HG03521 (cell line): ENCODE data around the gene TLE6.
"Not testable (repeated sequence)": the region's sequence is repeated elsewhere in the genome, so short reads cannot be mapped to it uniquely, and the experiment has no call there.

Experiments
- ATAC-seq: cut with Tn5 transposase; IDR thresholded peaks from one replicate; pipeline ENCODE4 v1.9.1; 2021; ENCODE audit warnings: mild to moderate bottlenecking, moderate library complexity; ENCODE audit not compliant: unreplicated experiment

Gene TLE6

DNA sequence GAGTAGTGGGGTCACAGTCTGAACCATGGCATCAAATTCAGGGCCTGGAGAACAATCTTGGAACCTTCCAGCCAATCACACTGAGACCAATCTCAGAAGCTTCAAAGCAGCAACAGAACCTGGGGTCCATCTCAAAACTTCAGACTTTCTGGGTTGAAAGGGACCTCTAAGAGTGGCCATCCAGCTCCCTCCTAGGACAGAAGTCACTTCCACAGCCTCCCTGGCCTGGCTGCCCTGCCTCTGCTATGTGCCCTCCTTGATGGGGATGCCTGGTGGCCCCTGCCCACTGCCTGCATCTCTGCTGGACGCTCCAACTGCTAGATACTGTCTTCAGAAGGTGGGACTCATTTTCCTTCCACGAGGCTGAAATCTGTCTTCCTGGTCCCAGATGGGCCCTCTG, 49.9 kb downstream of the TLE6 start:
- ATAC-seq, result no peak

DNA sequence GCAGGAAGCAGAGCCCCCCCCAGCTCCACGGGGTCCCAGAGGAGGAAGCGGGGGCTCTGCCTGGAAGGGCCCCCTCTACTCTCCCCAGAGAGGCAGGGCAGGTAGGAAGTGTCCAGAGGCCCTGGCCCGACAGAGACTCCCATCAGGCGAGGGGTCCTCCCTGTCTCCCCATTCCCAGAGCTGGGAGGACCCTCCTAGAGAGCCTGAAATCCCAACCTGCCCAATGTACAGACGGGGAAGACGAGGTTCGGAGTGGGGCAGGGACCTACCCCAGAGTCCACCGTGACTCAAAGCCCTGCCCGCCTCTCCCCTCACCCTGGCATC, 50.6 kb downstream of the TLE6 start:
- no peak for ATAC-seq

DNA sequence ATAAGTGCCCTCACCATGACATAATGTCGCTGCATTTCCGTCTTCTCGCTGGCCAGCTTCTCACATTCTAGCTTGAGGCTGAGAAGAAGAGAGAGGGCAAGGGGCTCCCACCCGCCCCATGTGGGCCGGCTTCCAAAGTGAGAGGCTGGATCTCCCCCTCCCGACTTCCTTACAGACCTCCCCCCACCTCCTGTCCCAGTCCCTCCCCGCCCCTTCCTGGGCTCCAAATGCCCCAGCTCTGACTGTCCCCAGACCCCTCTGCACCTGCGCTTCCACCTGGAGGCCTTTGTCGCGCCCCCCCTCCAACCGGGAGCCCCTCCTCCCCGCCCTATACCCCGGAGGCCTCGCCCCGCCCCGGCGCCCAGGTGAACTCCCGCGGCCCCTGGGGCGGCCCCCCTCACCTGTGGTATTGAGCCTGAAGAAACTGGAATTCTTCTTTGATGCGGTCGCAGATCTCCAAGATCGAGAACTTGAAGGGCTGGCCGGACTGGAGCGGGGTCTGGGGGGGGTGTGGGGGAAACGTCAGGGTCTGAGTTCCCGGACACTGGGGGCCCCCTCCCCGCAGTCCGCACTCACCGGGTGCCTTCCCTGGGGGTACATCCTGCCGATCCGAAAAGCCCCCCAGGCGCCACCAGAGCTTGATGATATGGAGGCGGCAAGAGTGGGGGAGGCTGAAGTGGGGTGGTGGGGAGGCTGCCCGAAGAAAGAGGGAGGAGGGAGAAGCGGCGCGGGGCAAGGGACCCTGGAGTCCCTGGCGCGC, 51.1 kb downstream of the TLE6 start:
- ATAC-seq, result no peak

DNA sequence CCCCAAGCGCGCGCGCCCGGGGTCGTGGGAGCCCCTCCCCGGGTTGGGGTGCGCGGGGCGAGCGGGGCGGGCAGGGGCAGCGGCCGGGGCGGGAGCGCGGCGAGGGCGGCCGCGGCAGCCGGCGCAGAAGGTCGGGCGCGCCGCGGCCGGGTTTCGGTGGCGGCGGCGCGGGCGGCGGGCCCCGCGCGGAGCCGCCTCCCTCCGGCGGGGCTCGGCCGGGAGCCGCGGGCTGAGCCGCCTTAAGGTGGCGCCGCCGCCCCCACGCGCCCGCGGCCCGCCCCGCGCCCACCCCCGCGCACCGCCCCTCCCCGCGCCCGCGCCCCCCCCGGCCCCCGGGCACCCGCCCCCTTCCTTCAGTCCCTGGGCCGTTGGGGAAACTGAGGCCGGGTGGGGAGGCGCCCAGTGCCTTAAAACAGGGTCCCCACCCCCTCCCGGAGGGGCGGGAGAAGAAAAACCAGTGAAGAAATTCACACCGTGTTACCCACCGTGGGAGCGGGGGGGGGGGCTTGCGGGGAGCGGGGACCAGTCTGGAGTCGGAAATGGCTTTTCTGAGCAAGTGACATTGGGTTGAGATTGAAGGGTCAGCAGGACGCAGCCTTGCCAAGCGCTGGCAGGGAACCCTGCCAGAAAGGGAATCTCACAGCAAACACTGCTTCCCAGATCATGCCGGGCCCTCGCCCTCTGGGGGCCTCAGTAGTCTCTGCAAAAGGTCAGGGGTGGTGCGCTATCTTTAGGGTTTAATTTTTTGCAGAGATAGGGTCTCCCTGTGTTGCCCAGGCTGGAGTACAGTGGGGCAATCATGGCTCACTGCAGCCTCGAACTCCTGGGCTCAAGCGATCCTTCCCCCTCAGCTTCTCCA, 51.9 kb downstream of the TLE6 start, which contains the start of gene TLE2:
TLE2 (minus strand) TSS at position 216 of the 859 bp plus-strand sequence. CDS start 376 bp downstream, outside the sequence.
- ATAC-seq, result no peak

DNA sequence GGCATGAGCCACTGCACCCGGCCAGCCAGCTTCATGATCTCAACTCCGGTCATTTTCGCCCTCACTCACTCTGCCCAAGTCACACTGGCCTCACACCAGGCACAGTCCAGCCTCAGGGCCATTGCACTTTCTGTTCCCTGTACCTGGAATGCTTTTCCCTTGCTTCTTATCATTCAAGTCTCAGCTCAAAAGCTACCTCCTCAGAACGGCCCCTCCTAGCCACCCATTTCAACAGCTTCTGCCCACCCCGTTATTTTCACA, 54.2 kb downstream of the TLE6 start:
- ATAC-seq, result no peak

DNA sequence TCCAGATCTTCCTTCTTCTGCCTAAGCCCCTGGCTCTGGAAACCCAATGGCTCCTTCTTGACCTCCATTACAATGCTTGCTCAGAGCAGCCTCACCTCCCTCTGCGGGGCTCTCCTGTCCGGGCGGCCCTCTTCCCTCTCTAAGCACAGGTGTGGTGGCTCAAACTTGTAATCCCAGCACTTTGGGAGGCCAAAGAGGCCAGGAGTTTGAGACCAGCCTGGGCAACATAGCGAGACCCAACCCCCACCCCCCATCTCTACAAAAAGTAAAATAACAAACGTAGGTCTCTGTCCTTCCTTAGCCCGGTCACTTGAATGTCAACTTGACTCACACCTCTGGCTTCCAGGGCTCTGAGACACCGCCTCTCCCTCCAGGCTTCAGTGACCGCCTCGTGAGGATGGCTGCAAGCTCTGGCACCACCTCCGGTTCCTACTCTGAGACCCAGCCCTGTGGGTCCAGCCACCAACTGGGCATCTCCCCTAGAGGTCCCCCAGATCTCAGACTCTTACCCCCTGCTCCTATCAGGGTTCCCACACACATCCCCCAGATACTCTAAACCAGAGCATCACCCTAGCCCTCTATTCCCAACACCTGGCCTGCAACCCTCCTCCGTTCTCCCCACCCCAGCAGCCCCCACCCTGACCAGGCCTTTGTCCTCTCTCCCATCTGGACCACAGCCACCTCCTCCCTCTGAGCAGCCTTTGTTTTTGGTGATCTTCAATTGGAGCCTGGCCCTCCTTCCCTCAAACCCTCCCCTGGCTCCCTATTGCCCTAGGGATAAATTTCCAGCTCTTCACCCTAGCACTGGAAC, 56.4 kb downstream of the TLE6 start:
- no peak for ATAC-seq

DNA sequence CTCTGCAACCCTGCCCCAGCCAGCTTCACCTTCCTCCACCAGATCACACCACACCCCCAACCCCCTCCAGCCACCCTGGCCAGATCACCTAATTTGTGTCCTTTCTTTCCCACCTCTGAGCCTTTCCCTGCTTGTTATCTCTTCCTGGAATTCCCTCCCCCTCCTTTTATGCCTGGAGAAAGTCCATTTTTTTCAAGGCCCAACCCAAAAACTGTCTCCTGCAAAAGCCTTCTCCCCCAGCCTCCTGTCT, 57.0 kb downstream of the TLE6 start:
- no peak for ATAC-seq

DNA sequence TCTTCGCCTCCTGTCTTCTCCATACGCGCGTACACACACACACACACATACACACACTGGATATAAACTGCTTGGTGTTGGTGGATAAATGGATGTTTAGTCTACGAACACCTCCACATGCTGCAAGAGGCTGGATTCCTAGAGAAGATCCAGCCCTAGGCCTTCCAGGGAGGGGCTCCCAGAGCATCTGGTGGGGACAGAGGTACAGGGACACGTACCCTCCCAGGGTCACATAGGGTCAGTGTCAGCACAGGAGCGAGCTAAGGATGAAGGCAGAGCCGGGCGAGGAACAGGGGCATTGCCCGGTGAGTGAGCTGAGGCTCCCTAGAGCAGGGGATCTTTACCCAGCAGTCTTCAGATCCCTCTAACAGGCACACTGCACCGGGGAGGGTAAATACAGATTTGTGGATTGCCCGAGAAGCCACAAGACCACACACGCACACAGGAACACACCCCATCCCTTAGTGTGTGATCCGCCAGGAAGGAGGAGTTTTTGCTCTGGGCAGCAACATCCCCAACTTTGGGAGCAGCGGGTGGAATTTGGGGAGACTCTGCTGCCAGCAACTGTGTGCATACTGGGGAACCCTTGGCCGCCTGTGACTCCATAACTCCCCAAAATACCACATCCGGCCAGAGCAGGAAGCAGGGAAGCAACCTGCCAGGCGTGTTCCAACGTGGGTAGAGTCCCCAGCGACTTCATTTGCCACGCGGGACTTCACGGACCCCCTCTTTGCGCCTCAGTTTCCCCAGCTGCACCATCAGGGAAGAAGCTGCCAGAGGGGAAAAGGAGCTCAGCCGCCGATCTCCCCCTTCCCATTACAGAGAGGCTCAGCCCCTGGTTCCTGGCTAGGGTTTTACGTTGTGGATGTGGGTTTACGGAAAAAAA, 57.5 kb downstream of the TLE6 start:
- ATAC-seq, result no peak

DNA sequence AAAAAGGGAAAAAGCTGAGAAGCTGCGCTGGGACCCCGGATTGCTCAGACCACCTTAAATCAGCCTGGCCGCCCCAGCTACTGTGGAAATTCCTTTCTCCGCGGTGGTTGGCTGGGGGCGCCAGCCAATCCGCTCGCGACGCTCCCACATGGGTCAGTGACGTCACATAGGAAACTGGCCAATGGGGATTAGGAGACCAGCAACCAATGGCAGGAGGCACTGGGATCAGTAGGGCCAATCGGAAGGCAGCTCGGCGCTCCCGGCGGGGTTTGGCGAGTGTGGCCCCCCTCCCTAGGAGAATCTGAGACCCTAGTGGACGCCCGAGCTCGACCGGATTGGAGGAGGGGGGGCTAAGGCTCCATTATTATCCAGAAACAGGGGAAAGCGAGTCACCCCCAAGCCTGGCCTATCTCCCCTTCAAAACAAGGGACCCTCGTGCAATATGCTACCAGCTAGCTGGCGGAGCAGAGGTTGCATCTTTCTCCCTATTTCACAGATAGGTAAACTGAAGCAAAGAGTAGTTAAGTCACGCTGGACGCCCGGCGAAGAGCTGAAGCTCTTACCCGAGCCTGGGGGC, 58.3 kb downstream of the TLE6 start:
- peak; percentile 88 for ATAC-seq

DNA sequence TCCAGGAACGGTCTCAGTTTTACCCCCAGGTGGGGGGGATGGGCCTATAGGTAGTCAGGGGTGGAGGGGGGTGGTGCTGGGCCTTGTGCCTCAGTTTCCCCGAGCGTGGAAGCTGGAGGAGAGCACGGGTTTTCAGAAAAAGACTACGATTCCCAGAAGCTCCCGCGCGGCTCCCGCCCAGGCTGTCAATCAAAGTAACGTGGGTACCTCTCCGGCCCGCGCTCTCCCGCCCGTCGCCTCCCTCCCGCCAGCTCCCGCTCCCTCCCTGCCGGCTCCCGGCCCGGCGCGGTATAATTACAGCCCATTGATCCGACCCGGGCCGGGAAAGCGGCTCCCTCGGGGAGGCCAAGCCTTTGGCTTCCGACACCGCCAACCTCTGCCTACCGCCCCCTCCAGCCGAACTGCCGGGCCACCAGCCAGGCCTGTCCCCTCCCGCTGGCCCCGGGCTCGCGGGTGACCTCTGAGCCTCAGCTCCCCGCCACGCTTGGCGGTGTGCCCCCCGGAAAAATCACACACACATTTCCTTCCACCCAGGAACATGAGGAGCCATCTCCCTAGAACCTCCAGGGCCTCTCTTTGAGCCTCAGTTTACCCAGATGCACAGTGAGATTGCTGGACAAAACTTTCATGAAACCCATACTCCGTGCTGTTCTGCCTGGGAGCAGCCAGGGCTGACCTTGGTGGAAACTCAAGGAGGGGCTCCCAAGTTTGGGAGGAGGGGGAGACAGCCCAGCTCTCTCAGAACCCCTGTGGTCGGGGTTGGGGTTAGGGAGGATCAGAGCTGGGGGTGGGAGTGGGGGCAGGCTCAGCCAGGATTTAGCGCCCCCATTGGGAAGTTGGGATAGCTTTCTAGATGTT, 59.0 kb downstream of the TLE6 start:
- peak; percentile 39 for ATAC-seq

DNA sequence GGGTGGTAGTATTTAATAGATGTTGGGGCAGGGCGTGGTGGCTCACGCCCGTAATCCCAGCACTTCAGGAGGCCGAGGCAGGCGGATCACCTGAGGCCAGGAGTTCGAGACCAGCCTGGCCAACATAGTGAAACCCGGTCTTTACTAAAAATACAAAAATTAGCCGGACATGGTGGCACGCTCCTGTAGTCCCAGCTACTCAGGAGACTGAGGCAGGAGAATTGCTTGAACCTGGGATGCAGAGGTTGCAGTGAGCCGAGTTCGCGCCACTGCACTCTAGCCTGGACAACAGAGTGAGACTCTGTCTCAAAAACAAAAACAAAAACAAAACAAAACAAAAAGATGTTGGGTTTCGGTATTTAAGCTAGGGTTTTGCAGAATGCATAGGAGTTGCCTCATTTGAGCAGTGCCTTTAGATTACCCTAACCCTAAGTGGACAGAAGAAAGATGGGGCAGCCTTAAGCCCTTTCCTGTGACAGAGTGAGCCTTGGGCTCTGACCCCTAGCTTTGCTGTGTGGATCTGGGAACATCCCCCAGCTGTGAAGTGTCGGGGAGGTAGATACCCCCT, 59.7 kb downstream of the TLE6 start:
- ATAC-seq, result not testable (repeated sequence)

DNA sequence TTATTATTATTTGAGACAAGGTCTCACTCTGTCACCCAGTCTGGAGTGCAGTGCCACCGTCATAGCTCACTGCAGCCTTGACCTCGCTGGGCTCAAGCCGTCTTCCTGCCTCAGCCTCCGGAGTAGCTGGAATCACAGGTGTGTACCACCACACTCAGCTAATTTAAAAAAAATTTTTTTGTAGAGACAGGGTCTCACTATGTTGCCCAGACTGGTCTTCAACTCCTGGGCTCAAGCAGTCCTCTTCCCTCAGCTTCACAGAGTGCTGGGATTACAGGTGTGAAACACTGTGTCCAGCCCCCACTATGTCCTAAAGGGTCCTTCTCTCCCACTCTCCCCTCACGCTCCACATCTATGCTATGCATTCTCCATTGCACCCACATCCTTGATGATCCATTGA, 60.9 kb downstream of the TLE6 start:
- ATAC-seq, result no peak

DNA sequence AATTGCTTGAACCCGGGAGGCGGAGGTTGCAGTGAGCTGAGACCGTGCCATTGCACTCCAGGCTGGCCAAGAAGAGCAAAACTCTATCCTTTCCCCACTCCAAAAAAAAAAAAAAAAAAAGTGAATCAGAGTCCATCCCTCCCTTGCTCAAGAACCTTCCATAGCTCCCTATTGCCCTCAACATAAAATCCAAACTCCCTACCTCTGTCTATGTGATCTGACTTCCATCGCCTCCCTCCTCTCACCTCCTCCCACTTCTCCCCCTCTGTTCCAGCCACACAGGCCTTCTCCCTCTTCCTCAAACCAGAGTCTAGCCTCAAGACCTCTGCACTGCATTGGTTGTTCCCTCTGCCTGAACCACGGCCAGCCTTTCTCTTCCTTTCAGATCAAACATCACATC, 61.8 kb downstream of the TLE6 start:
- ATAC-seq, result no peak

DNA sequence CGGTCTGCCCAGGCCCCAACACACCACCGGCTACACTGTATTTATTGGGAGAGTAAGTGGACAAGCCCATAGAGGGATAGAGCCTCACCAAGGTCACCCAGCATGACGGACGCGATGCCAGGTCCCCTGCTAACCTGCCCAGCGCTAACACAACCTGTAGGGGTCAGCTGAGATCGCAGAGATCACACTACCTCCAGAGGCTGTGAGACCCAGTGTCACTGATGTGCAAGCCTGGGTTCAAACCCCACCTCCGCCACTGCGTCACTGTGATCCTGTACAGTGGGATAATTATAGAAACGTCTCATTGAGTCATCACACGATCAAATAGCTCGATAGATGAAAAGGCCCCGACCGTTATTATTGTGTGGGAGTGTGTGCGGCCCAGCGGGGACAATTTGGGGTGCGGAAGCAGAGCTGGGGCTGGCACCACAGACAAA, 62.3 kb downstream of the TLE6 start:
- ATAC-seq, result no peak

DNA sequence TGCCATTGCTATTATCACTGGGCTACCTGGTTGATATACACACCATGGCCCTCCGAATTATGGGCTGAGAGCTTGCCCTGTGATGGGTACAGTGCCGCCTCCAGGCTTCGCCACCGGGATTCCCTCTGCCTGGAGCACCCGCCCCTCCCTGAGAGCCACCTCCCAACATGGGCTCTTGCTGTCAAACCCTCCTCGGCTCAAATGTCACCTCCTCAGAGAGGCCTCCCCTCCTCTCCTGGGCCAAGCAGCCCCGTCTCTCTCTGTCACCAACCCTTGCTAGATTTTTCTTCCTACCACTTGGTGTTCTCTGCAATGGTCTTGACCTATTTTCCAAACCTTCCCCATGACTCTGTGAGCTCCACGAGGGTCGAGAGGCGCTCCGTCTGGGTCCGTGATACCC, 64.0 kb downstream of the TLE6 start:
- no peak for ATAC-seq

DNA sequence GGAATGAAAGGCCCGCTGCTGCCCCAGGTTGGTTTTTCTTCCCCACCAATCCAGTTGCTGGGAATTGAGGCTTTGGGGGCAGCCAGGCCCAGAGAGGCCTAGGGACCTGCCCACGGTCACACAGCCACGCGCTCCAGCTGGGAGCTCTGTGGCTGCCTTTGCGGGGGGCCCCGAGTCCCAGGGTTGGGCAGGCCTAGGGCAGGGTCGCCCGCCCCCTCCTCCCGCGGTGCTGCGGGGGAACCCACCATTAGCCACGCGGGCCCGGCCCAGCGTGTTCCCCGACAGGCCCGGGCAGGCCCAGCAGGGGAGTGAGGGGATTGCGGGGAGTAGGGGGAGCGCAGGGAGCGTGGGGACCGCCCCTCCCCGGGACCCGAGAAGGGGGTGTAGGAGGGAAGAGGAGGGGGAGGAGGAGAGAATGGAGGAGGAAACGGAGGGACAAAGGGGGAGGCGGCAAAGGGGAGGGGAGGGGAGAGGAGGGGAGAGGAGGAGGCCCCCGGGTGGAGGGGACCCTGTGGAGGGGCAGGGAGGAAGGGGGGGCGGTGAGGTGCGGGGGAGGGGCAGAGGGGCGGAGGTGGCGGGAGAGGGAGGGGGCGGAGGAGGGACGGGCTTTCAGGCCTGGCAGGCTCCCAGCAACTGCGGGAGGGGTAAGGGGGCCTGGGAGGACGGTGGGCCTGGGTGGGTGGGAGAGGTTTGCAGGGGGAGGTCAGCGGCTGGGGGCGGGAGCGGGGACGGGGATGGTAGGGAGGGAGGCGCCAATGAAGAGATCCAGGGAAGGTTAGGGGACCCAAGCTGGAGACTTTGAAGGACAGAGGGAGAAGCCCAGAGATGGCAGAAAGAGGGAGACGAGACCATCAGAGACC, 64.6 kb downstream of the TLE6 start:
- ATAC-seq, result no peak

DNA sequence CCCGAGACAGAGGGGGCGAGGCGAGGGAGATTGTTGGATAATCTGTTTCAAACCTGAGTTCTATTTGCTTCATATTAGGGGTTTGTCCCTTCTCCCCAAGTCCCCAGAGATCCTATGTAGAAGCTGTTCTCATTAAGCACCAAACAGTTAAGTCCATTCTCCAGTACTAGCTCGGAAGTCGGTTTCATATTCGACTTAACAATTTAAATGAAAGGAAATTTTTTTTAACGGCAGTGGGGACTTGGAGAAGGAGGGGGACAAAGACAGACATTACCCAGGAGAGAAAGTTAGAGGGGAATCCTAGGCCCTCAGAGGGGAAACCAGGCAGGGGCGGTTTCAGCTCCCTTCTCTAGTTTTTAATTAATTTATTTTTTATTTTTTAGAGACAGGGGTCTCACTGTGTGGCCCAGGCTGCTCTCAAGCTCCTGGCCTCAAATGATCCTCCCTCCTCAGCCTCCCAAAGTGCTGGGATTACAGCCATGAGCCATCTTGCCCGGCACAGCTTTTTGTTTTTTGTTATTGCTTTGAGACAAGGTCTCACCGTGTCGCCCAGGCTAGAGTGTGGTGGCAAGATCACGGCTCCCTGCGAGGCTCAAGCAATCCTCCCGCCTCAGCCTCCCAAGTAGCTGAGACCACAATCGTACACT, 65.4 kb downstream of the TLE6 start:
- no peak for ATAC-seq
